Measurements from ENCODE around the gene OLFML2A. TPM values are rescaled to one million over a fixed set of nuclear protein-coding genes. Genes with fewer than 3 reads are reported as not detected.
A peak's percentile ranks its signal among the peaks of the same experiment; 100 is the strongest.

OLFML2A gene
- total RNA-seq, 2 donors from 2014 or later: 16.7 to 18.5 TPM

DNA sequence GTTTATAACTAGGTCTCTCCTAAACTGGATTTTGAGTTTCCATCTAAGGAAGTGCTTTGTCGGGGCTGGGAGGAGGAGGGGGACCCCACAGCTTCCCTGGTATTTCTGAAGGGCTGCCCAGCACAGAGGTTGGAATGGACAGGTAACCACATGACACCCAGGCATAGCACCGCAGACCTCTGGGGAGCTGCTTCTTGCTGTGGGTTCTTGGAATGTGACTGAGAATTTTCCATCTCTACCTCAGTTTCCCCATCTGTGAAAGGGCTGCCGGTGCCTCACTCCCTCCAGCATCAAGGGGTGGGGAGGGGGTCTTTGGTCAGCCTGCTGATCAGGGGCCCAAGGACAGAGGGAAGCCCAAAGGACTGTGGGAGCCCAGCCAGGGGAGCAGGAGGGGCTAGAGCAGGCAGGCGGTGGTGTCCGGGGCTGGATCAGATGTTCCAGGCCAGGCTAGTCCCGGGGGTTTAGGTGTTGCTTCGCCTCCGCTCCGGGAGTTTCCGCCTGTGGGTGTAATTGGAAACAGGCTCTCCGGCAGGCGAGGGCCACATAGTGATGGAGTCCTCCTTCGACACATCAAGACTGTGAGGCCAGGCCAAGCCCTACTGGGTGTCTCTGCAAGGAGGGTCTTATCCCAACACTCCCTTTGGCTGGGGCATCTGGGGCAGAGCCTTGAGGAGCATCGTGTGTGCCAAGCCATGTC is 3.3 kb downstream of the OLFML2A start:
- TF ChIP-seq, protein P1, sequence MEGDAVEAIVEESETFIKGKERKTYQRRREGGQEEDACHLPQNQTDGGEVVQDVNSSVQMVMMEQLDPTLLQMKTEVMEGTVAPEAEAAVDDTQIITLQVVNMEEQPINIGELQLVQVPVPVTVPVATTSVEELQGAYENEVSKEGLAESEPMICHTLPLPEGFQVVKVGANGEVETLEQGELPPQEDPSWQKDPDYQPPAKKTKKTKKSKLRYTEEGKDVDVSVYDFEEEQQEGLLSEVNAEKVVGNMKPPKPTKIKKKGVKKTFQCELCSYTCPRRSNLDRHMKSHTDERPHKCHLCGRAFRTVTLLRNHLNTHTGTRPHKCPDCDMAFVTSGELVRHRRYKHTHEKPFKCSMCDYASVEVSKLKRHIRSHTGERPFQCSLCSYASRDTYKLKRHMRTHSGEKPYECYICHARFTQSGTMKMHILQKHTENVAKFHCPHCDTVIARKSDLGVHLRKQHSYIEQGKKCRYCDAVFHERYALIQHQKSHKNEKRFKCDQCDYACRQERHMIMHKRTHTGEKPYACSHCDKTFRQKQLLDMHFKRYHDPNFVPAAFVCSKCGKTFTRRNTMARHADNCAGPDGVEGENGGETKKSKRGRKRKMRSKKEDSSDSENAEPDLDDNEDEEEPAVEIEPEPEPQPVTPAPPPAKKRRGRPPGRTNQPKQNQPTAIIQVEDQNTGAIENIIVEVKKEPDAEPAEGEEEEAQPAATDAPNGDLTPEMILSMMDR (IDR thresholded peaks at IDR 0.05): no peak
- TF ChIP-seq POLR2AphosphoS5 (IDR thresholded peaks at IDR 0.05) (no peak), POLR2A (IDR thresholded peaks at IDR 0.05) (no peak)
- Histone ChIP-seq H3K36me3 (no peaks in the 10 kb centered on the region), H3K4me3 (no peak overlapping the region), H3K9me3 (no peaks in the 10 kb centered on the region), H3K27ac (peak overlapping the region in 1 of 2 donors; percentile 2), H3K27me3 (replicated peaks; ENCODE audit: insufficient read depth) (peaks cover 2% of the 10 kb centered on the region), H3K4me1 (replicated peaks) (no peaks in the 10 kb centered on the region)
- WGBS: 64% methylated on average over 14 of the region's 14 CpGs
- intact Hi-C loops (cut with DNase I): no loop called here
- no peak for DNase-seq (ENCODE audit: low spot score)

DNA sequence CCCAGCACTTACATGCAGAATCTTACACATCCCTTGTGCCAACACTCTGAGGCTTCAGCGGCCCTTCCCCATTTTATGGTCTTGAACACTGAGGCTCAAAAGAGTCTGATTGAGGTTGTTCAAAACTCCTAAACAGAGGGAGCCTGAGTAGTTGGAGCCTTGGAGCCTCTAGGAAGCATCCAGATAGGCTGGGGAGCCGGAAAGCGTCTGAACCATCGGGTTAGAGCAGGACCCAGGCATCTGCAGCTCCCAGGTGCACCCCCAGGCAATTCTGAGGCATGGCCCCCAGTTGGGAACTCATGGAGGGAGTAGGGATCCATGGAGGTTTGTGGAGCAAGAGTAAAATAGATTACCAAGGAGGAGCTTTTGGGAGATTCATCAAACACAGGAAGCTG is 3.8 kb downstream of the OLFML2A start:
- 95% methylated on average over 4 of the region's 4 CpGs for WGBS
- Histone ChIP-seq H3K36me3 (no peaks in the 10 kb centered on the region), H3K27ac (no peak overlapping the region), H3K4me3 (no peak overlapping the region), H3K9me3 (no peaks in the 10 kb centered on the region), H3K27me3 (replicated peaks; ENCODE audit: insufficient read depth) (peaks cover 2% of the 10 kb centered on the region), H3K4me1 (replicated peaks) (no peaks in the 10 kb centered on the region)
- DNase-seq (ENCODE audit: low spot score): no peak
- TF ChIP-seq POLR2AphosphoS5 (IDR thresholded peaks at IDR 0.05) (no peak), POLR2A (IDR thresholded peaks at IDR 0.05) (no peak)
- TF ChIP-seq, protein P1 (IDR thresholded peaks at IDR 0.05): no peak
- intact Hi-C loops (cut with DNase I): no loop called here

DNA sequence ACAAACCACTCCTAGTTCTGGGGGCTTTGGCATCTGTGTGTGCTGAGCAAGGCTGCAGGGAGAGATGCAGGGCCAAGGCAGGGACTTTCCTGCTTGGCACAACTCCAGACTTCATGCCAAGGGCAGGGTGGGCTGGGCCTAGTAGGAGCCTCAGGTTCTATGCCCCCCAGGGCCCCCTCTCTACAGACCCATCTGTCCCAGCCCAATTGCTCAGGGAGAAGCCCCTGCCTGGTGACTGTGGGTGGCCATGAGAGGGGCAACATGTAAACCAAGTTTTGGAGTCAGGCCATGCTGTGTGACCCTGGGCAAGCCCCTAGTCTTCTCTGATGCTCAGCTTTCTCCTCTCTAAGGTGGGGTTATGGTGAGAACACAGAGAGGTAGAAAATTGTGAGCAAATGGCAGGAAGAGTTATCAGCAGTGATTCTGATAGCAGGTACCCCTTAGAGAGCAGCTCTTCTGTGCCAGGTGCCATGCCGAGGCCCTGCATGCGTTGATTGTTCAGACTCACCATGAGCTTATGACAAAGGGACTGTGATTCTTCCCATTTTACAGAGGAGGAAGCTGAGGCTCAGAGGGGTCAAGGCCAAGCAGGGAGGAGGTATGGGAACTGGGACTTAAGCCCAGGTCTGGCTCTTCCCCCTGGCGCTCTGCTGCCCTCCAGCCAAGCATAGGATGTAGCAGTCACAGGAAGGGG is 5.2 kb downstream of the OLFML2A start:
- intact Hi-C loops (cut with DNase I): no loop called here
- Histone ChIP-seq H3K9me3 (no peaks in the 10 kb centered on the region), H3K4me1 (replicated peaks) (no peaks in the 10 kb centered on the region), H3K4me3 (no peak overlapping the region), H3K36me3 (no peaks in the 10 kb centered on the region), H3K27ac (no peak overlapping the region), H3K27me3 (replicated peaks; ENCODE audit: insufficient read depth) (no peaks in the 10 kb centered on the region)
- 81% methylated on average over 3 of the region's 3 CpGs for WGBS
- TF ChIP-seq, protein P1 (IDR thresholded peaks at IDR 0.05): no peak
- TF ChIP-seq POLR2A (IDR thresholded peaks at IDR 0.05) (no peak), POLR2AphosphoS5 (IDR thresholded peaks at IDR 0.05) (no peak)
- DNase-seq (ENCODE audit: low spot score): no peak

DNA sequence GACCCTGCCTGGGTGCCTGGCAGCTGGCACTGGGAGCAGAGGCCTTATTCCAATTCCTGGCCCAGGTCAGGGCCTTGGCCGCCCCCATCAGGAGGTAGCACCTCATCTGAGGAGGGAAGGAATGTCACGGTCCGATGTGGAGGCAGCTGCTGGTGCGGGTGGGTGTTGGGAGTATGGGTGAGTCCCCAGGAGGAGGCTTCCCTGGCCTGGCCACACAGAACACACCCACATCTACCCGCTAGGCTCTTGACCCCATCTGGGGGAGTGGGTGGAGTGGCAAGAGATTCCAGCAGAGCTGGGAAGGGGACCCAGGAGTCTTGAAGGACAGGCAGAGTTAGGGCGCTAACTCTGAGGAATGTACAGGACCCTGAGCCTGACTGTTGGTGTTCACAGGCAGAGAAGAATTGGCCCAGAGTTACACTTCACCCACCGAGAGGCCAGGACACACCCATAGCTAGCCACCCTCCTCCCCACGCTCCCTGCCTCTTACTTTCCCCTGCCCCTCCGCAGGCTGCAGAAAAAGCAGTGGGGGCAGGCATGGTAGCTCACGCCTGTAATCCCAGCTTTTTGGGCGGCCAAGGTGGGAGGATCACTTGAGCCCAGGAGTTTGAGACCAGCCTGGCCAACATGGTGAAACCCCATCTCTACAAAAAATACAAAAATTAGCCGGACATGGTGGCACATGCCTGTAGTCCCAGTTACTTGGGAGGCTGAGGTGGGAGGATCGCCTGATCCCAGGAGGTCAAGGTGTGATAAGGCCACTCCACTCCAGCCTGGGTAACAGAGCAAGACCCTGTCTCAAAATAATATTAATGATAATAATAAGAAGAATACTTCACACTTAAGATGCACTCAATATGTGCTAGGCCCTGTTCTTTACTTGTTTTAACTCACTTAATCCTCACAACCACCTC is 6.0 kb downstream of the OLFML2A start:
- H3K27me3 ChIP-seq (replicated peaks; ENCODE audit: insufficient read depth): no peaks in the 10 kb centered on the region
- H3K36me3 ChIP-seq: no peaks in the 10 kb centered on the region
- H3K4me1 ChIP-seq (replicated peaks): no peaks in the 10 kb centered on the region
- no peak overlapping the region for H3K4me3 ChIP-seq
- whole genome bisulfite sequencing: 84% methylated on average over 13 of the region's 13 CpGs
- H3K27ac ChIP-seq: no peak overlapping the region
- intact Hi-C loops (cut with DNase I): no loop called here
- TF ChIP-seq POLR2A (IDR thresholded peaks at IDR 0.05) (no peak), POLR2AphosphoS5 (IDR thresholded peaks at IDR 0.05) (no peak)
- TF ChIP-seq, protein P1 (IDR thresholded peaks at IDR 0.05): no peak
- no peaks in the 10 kb centered on the region for H3K9me3 ChIP-seq
- DNase-seq (ENCODE audit: low spot score): no peak

All from prostate gland (tissue), 2 donors.